Adrenal gland (tissue), 12 donors: ENCODE measurements around the gene GOLT1B. TPM values are rescaled to one million over a fixed set of nuclear protein-coding genes. Genes with fewer than 3 reads are reported as not detected.

Experiments used
- DNase-seq, 7 donors: peaks; one replicate each; pipeline ENCODE4 v3.0.0-alpha.2; 2019 to 2020
- H3K27ac ChIP-seq, 5 donors: fragments of 200-600 bp; sonication (generic) in 4 of 5; 1 replicate in 3 of 5; 2 replicates in 2 of 5; pipeline versions ENCODE4 v1.5.1 to v1.8.0; 2016 to 2020; ENCODE audit warnings: mild to moderate bottlenecking in 1 of 5
- H3K27me3 ChIP-seq: fragments of 200-600 bp; 2 replicates; pipeline ENCODE4 v1.8.0; 2021
- H3K36me3 ChIP-seq, 2 donors: fragments of 200-600 bp; replicated peaks in 1 of 2; 1 replicate in 1 of 2; 2 replicates in 1 of 2; pipeline versions ENCODE4 v1.5.1 to v1.8.0; 2018 to 2022
- H3K4me1 ChIP-seq, 2 donors: fragments of 200-600 bp; replicated peaks in 1 of 2; 1 replicate in 1 of 2; 2 replicates in 1 of 2; pipeline versions ENCODE4 v1.5.1 to v1.8.0; 2018 to 2021
- H3K4me3 ChIP-seq, 4 donors: fragments of 200-600 bp; sonication (generic) in 3 of 4; one replicate each; pipeline ENCODE4 v1.5.1; 2016 to 2018
- H3K9me3 ChIP-seq, 3 donors: fragments of 200-600 bp; sonication (generic) in 1 of 3; replicated peaks in 1 of 3; 1 replicate in 2 of 3; 2 replicates in 1 of 3; pipeline versions ENCODE4 v1.5.1 to v1.8.0; 2016 to 2021
- POLR2A ChIP-seq, 2 donors: fragments of 450-650 bp; IDR thresholded peaks; one replicate each; pipeline ENCODE4 v1.6.1; 2017; ENCODE audit warnings: antibody characterized with exemption in 2 of 2, mild to moderate bottlenecking in 2 of 2, moderate library complexity in 1 of 2
- WGBS, 4 donors: extraction: QIAGEN DNeasy Blood & Tissue Kit in 2 of 4; methylation state at CpG; one replicate each; pipeline versions ENCODE4 v1.1.5 to v1.1.7; 2013 to 2017; 5-methylcytosine and 5-hydroxymethylcytosine counted together
- intact Hi-C, 2 donors: fragments of 100-400 bp; cut with DNase I; formaldehyde crosslinking; loops; one replicate each; pipeline versions ENCODE4 v1.14.1 to v1.15.0; 2022 to 2023
- polyA plus RNA-seq, 3 donors: library from polyadenylated mRNA; stranded (reverse); fragments of 200-250 nt in 2 of 3; fragments of 350-450 nt in 1 of 3; fragmentation: Illumina TruSeq in 1 of 3; extraction: RNeasy Lipid Tissue Mini Kit (QIAGEN cat#74804) in 1 of 3; gene quantifications; one replicate each; pipeline ENCODE4 v1.2.3, GENCODE V29; 2013 to 2014
- total RNA-seq, 9 donors: library from RNA; depleted of rRNA in 4 of 9; stranded (reverse); fragments of >200 nt in 4 of 9; fragments of 120-200 nt in 1 of 9; fragmentation: NEBNext Ultra II Directional in 1 of 9; extraction: Animal tissue kit (Norgen Biotek cat#: 25700) in 1 of 9; gene quantifications; one replicate each; pipeline versions ENCODE4 v1.1.0 to v1.2.4, GENCODE V29; 2013 to 2023
- TF ChIP-seq, protein P1 (sequence below), 6 experiments: fragments of 450-650 bp in 4 of 6; fragments of 200-600 bp in 2 of 6; sonication (generic) in 1 of 6; IDR thresholded peaks; 1 replicate in 5 of 6; 2 replicates in 1 of 6; pipeline versions ENCODE4 v1.5.1 to v1.8.0; 2016 to 2021; ENCODE audit warnings: antibody characterized with exemption in 6 of 6, mild to moderate bottlenecking in 2 of 6, moderate library complexity in 1 of 6
- donor health status: healthy with polysubstance abuse.
- donor health status: Bipolar disorder and iron deficiency.
- donor health status: DM: yes; HTN: yes; CAD: no.
- donor health status: DM: no; HTN: no; CAD: no.
- donor health status: DM: no; HTN: no; CAD: no.
- donor health status: DM: yes; HTN: yes; CAD: no.

GOLT1B gene
- total and polyA plus RNA-seq, 12 donors, result 12.9 to 75.1 (median 35.2) TPM

DNA sequence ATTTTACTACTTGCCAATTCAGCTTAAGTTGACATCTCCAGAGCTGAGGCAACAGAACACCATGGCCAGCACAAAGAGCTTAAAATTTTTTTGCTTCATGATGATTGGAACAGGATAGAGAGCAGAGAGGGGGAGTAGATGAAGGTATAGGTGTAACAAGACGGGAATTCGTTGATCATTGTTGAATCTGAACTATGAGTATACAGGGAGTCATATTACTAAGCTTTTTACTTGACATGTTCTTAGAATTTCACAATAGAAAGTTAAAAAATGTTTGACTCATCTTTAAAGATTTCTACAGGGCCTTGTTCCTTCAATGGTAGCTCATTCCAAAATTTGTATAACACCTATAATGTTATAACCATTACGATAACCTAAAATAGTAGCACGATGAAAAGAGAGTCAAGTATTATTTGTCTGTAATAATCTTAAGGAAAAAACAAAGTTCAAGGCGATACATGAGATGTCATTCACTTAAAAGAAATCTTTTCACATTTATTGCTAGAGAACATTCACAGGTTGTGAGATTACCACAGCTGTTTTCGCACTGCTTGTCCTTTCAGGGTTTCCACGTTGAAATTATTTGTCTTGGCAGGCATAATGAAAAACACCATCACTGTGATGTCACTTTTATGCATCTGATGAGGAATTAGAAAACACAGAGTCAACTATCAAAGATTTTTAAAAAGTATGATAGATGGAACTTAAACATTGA is 58.4 kb downstream of the GOLT1B start:
- no peaks in the 10 kb centered on the region for H3K4me1 ChIP-seq
- no peak for DNase-seq
- 68 to 76% (median 72%) methylated on average over 7 of the region's 7 CpGs for WGBS, 4 donors
- TF ChIP-seq, protein P1, sequence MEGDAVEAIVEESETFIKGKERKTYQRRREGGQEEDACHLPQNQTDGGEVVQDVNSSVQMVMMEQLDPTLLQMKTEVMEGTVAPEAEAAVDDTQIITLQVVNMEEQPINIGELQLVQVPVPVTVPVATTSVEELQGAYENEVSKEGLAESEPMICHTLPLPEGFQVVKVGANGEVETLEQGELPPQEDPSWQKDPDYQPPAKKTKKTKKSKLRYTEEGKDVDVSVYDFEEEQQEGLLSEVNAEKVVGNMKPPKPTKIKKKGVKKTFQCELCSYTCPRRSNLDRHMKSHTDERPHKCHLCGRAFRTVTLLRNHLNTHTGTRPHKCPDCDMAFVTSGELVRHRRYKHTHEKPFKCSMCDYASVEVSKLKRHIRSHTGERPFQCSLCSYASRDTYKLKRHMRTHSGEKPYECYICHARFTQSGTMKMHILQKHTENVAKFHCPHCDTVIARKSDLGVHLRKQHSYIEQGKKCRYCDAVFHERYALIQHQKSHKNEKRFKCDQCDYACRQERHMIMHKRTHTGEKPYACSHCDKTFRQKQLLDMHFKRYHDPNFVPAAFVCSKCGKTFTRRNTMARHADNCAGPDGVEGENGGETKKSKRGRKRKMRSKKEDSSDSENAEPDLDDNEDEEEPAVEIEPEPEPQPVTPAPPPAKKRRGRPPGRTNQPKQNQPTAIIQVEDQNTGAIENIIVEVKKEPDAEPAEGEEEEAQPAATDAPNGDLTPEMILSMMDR (IDR thresholded peaks at IDR 0.05), result no peak
- no peak for TF ChIP-seq POLR2A (IDR thresholded peaks at IDR 0.05)
- H3K4me3 ChIP-seq, result no peak overlapping the region
- H3K36me3 ChIP-seq, result no peaks in the 10 kb centered on the region
- H3K27me3 ChIP-seq, result no peaks in the 10 kb centered on the region
- no peak overlapping the region for H3K27ac ChIP-seq
- intact Hi-C loops, result no loop called here
- no peaks in the 10 kb centered on the region for H3K9me3 ChIP-seq

DNA sequence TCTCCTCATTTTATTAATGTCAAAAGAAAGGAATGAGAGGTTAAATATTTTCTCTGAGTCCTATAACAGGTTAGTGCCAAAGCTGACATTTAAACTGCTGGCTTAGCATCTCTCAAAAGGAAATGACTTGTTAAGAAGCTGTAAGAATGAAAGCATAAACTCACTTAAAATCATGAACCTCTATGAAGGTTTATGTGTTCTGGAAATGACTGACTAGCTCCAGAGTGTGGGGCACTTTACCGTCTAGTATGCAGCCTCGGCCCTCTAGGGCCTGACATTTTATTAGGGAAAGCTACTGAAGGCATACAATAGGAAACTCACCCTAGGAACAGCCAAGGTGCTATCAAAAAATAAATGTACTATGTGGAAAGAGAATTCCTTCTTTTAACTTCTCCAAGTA is 59.6 kb downstream of the GOLT1B start:
- Histone ChIP-seq H3K4me1 (no peaks in the 10 kb centered on the region), H3K9me3 (no peaks in the 10 kb centered on the region), H3K4me3 (no peak overlapping the region), H3K27ac (no peak overlapping the region), H3K36me3 (no peaks in the 10 kb centered on the region), H3K27me3 (no peaks in the 10 kb centered on the region)
- TF ChIP-seq, protein P1 (IDR thresholded peaks at IDR 0.05), result no peak
- TF ChIP-seq POLR2A (IDR thresholded peaks at IDR 0.05), result no peak
- no peak for DNase-seq
- intact Hi-C loops, result no loop called here
- WGBS, 4 donors, result 36 to 58% (median 56%) methylated on average over 2 of the region's 2 CpGs

DNA sequence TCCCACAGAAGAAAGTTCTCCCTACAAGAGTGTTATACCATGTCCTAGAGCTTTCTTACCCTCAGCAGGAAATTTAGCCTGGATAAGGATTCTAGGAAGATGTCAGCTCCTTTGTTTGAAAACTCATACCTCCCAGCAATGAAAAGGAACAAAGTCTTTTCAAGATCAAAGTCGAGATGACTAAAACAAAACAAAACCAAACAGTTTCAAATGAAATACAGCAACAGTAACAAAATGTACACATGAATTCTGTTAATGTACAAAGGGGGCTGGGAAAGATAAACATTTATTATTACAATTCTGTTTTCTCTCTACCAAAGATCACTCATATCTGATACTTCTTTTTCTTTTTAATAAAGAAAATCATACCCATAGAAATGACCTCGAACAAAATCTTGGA is 61.3 kb downstream of the GOLT1B start:
- Histone ChIP-seq H3K4me1 (no peaks in the 10 kb centered on the region), H3K4me3 (no peak overlapping the region), H3K9me3 (no peaks in the 10 kb centered on the region), H3K36me3 (no peaks in the 10 kb centered on the region), H3K27me3 (no peaks in the 10 kb centered on the region), H3K27ac (no peak overlapping the region)
- no peak for DNase-seq
- TF ChIP-seq, protein P1 (IDR thresholded peaks at IDR 0.05), result no peak
- WGBS, 4 donors, result 58 to 69% (median 65%) methylated on average over 2 of the region's 2 CpGs
- intact Hi-C loops, result no loop called here

- intact Hi-C loops, result no loop called here
- Histone ChIP-seq H3K27me3 (no peaks in the 10 kb centered on the region), H3K36me3 (no peaks in the 10 kb centered on the region), H3K9me3 (no peaks in the 10 kb centered on the region), H3K27ac (no peak overlapping the region), H3K4me1 (no peaks in the 10 kb centered on the region), H3K4me3 (no peak overlapping the region)
- 80 to 85% (median 85%) methylated on average over 5 of the region's 5 CpGs for WGBS, 4 donors
- DNase-seq, result no peak
- no peak for TF ChIP-seq POLR2A (IDR thresholded peaks at IDR 0.05)
- TF ChIP-seq, protein P1 (IDR thresholded peaks at IDR 0.05), result no peak
Observed at GRCh38 chr12:21566223-21566906, 64.8 kb downstream of the GOLT1B start.
